Esophagus squamous epithelium (tissue), 4 donors: Measurements from ENCODE around the gene HHLA2.

Source experiments
- CTCF ChIP-seq, 6 experiments: fragments of 450-650 bp in 4 of 6; fragments of 200-600 bp in 2 of 6; sonication (generic) in 2 of 6; IDR thresholded peaks; one replicate each; pipeline ENCODE4 v1.5.1; 2016 to 2019; ENCODE audit warnings: antibody characterized with exemption in 6 of 6, mild to moderate bottlenecking in 4 of 6, moderate library complexity in 4 of 6
- POLR2A ChIP-seq, 4 donors: fragments of 450-650 bp; IDR thresholded peaks; one replicate each; pipeline ENCODE4 v1.6.1; 2017; ENCODE audit warnings: antibody characterized with exemption in 4 of 4, mild to moderate bottlenecking in 4 of 4, moderate library complexity in 3 of 4

- TF ChIP-seq CTCF (IDR thresholded peaks at IDR 0.05) (no peak), POLR2A (IDR thresholded peaks at IDR 0.05) (no peak)
Measured at GRCh38 chr3:108406063-108406660, 109.8 kb downstream of the HHLA2 start.
